HCT116 (cell line): ENCODE data around the gene CALCOCO2. TPM values are rescaled to one million over a fixed set of nuclear protein-coding genes. Genes with fewer than 3 reads are reported as not detected.

Experiments
- ATAC-seq: fragments of 200-7000 bp; cut with Tn5 transposase; 2 replicates; pipeline ENCODE4 v1.9.1; 2020; ENCODE audit warnings: mild to moderate bottlenecking, moderate library complexity
- BruUV-seq: library from RNA; stranded (reverse); fragments of 400-500 nt; replicated peaks from 2 replicates; lab custom pipeline; 2021; lab: Mats Ljungman, UMichigan
- CTCF ChIA-PET: fragments of 300-600 bp; sonication (Branson Sonifier 250); formaldehyde crosslinking; loops from one replicate; lab custom pipeline; 2021; ENCODE audit warnings: antibody characterized with exemption; lab: Charles Lee
- POLR2A ChIA-PET: fragments of 300-600, 350-600 bp; sonication (Branson Sonifier 250); formaldehyde crosslinking; loops from one replicate; lab custom pipeline; 2021; ENCODE audit warnings: antibody characterized with exemption; lab: Charles Lee
- RAD21 ChIA-PET, 2 experiments: fragments of 300-600 bp; sonication (Branson Sonifier 250); formaldehyde crosslinking; loops; one replicate each; lab custom pipeline; 2023; ENCODE audit warnings: low total read pairs in 2 of 2; ENCODE audit not compliant: uncharacterized antibody in 2 of 2, unreplicated experiment in 2 of 2, low non-redundant PET in 1 of 2; lab: Charles Lee
- DNase-seq: peaks from one replicate; pipeline ENCODE4 v3.0.0-alpha.2; 2010; ENCODE audit warnings: low read depth, low spot score
- H2AFZ ChIP-seq: fragments of 200-600 bp; shearing (Covaris generic), sonication (generic); 2 replicates; pipeline ENCODE4 v1.6.1; 2017; ENCODE audit warnings: low read depth, mixed run types, mixed read lengths, antibody characterized with exemption, low read length; ENCODE audit not compliant: poor library complexity, severe bottlenecking
- H3K27ac ChIP-seq: 2 replicates; pipeline ENCODE4 v1.5.1; 2012; ENCODE audit warnings: low read depth, low read length
- H3K27me3 ChIP-seq: fragments of 200-600 bp; sonication (generic); 2 replicates; pipeline ENCODE4 v1.6.1; 2016; ENCODE audit warnings: mixed run types, low read length, mixed read lengths; ENCODE audit not compliant: insufficient read depth
- H3K36me3 ChIP-seq, 2 experiments: fragments of 200-500 bp in 1 of 2; fragments of 200-600 bp in 1 of 2; sonication (Bioruptor generic) in 1 of 2; sonication (generic) in 1 of 2; 2 replicates each; pipeline versions ENCODE4 v1.5.1 to v1.6.1; 2014 to 2016; ENCODE audit warnings: low read length in 2 of 2, inconsistent platforms in 1 of 2, mixed read lengths in 1 of 2, mixed run types in 1 of 2; ENCODE audit not compliant: insufficient read depth in 2 of 2, control insufficient read depth in 1 of 2
- H3K4me1 ChIP-seq, 2 experiments: fragments of 200-600 bp in 1 of 2; sonication (generic) in 1 of 2; 2 replicates each; pipeline versions ENCODE4 v1.5.1 to v1.6.1; 2012 to 2017; ENCODE audit warnings: low read length in 2 of 2, inconsistent platforms in 1 of 2, mild to moderate bottlenecking in 1 of 2, mixed read lengths in 1 of 2, mixed run types in 1 of 2, moderate library complexity in 1 of 2; ENCODE audit not compliant: insufficient read depth in 2 of 2, control insufficient read depth in 1 of 2
- H3K4me2 ChIP-seq: fragments of 200-600 bp; sonication (generic); 2 replicates; pipeline ENCODE4 v1.6.1; 2017; ENCODE audit warnings: mixed run types, low read length, mixed read lengths
- H3K4me3 ChIP-seq, 2 experiments: fragments of 200-600 bp in 1 of 2; sonication (generic) in 1 of 2; replicated peaks in 1 of 2; 2 replicates each; pipeline ENCODE4 v1.5.1; 2011 to 2016; ENCODE audit warnings: low read length in 2 of 2, control low read depth in 1 of 2, low read depth in 1 of 2, mild to moderate bottlenecking in 1 of 2, mixed read lengths in 1 of 2, mixed run types in 1 of 2
- H3K79me2 ChIP-seq: fragments of 200-600 bp; sonication (generic); 2 replicates; pipeline ENCODE4 v1.6.1; 2017; ENCODE audit warnings: mild to moderate bottlenecking, mixed run types, low read length, moderate library complexity, mixed read lengths; ENCODE audit not compliant: insufficient read depth
- H3K9ac ChIP-seq: fragments of 200-600 bp; sonication (generic); 2 replicates; pipeline ENCODE4 v1.6.1; 2016; ENCODE audit warnings: low read length, mixed read lengths
- H3K9me2 ChIP-seq: fragments of 200-600 bp; sonication (generic), shearing (Covaris generic); 2 replicates; pipeline ENCODE4 v1.6.1; 2017; ENCODE audit warnings: mixed run types, mild to moderate bottlenecking, moderate library complexity; ENCODE audit not compliant: insufficient read depth
- H3K9me3 ChIP-seq, 2 experiments: fragments of 200-500 bp in 1 of 2; fragments of 200-600 bp in 1 of 2; sonication (Bioruptor generic) in 1 of 2; sonication (generic) in 1 of 2; 2 replicates each; pipeline ENCODE4 v1.6.1; 2014 to 2017; ENCODE audit warnings: low read length in 2 of 2, mixed read lengths in 2 of 2, inconsistent platforms in 1 of 2, low read depth in 1 of 2, mild to moderate bottlenecking in 1 of 2, mixed run types in 1 of 2, moderate library complexity in 1 of 2; ENCODE audit not compliant: control insufficient read depth in 1 of 2, insufficient read depth in 1 of 2
- H4K20me1 ChIP-seq: fragments of 200-600 bp; sonication (generic), shearing (Covaris generic); 2 replicates; pipeline ENCODE4 v1.6.1; 2017; ENCODE audit warnings: mixed run types, mild to moderate bottlenecking, moderate library complexity; ENCODE audit not compliant: insufficient read depth
- ATF3 ChIP-seq: IDR thresholded peaks from 2 replicates; pipeline ENCODE4 v1.6.1; 2012
- CBX3 ChIP-seq: IDR thresholded peaks from 2 replicates; pipeline ENCODE4 v1.6.1; 2012; ENCODE audit warnings: low read depth
- CTCF ChIP-seq, 3 experiments: fragments of 200-600 bp in 1 of 3; sonication (generic) in 1 of 3; IDR thresholded peaks in 2 of 3; conservative IDR thresholded peaks in 1 of 3; 2 replicates each; pipeline ENCODE4 v1.5.1; 2012 to 2017; ENCODE audit warnings: low read depth in 2 of 3, low read length in 2 of 3, antibody characterized with exemption in 1 of 3, borderline replicate concordance in 1 of 3, control low read depth in 1 of 3, mild to moderate bottlenecking in 1 of 3, mixed read lengths in 1 of 3, mixed run types in 1 of 3, moderate library complexity in 1 of 3; ENCODE audit not compliant: insufficient read depth in 1 of 3
- EGR1 ChIP-seq: IDR thresholded peaks from 2 replicates; pipeline ENCODE4 v1.6.1; 2012; ENCODE audit warnings: low read depth
- EZH2phosphoT487 ChIP-seq: fragments of 200-600 bp; IDR thresholded peaks from 2 replicates; pipeline ENCODE4 v1.6.1; 2018; ENCODE audit warnings: antibody characterized with exemption, borderline replicate concordance
- JUND ChIP-seq: IDR thresholded peaks from 2 replicates; pipeline ENCODE4 v1.6.1; 2012
- POLR2A ChIP-seq: IDR thresholded peaks from 2 replicates; pipeline ENCODE4 v1.7.0; 2011; ENCODE audit warnings: borderline replicate concordance; ENCODE audit not compliant: insufficient read depth, insufficient read length; ENCODE audit errors: extremely low read depth
- POLR2AphosphoS5 ChIP-seq: IDR thresholded peaks from 2 replicates; pipeline ENCODE4 v1.6.1; 2011; ENCODE audit warnings: mild to moderate bottlenecking, low read depth, low read length, moderate library complexity
- RAD21 ChIP-seq: IDR thresholded peaks from 2 replicates; pipeline ENCODE4 v1.6.1; 2012; ENCODE audit warnings: low read depth, mild to moderate bottlenecking
- REST ChIP-seq: IDR thresholded peaks from 2 replicates; pipeline ENCODE4 v1.6.1; 2012; ENCODE audit warnings: low read depth
- SIN3A ChIP-seq: IDR thresholded peaks from 2 replicates; pipeline ENCODE4 v1.6.1; 2012; ENCODE audit warnings: low read depth
- SP1 ChIP-seq: IDR thresholded peaks from 2 replicates; pipeline ENCODE4 v1.6.1; 2012; ENCODE audit warnings: low read depth
- TCF7L2 ChIP-seq: IDR thresholded peaks from 2 replicates; pipeline ENCODE4 v1.7.0; 2011; ENCODE audit warnings: borderline replicate concordance, inconsistent platforms; ENCODE audit not compliant: insufficient read depth, insufficient read length; ENCODE audit errors: extremely low read depth
- YY1 ChIP-seq: IDR thresholded peaks from 2 replicates; pipeline ENCODE4 v1.6.1; 2011; ENCODE audit warnings: low read length, low read depth, moderate library complexity, mild to moderate bottlenecking; ENCODE audit not compliant: insufficient replicate concordance; ENCODE audit errors: extremely low read depth
- ZNF274 ChIP-seq: fragments of 200-500 bp; sonication (Bioruptor generic); IDR thresholded peaks from 2 replicates; pipeline ENCODE4 v1.6.1; 2014; ENCODE audit warnings: mild to moderate bottlenecking, low read depth, low read length, inconsistent platforms
- intact Hi-C: fragments of 100-400 bp; cut with micrococcal nuclease; formaldehyde crosslinking; loops from 2 replicates; pipeline ENCODE4 v1.10.0; 2022
- total RNA-seq: library from RNA; stranded (reverse); gene quantifications from one replicate; pipeline ENCODE4 v1.2.1, GENCODE V29; 2021; ENCODE audit not compliant: unreplicated experiment

Gene CALCOCO2
- total RNA-seq, 1 experiment from 2014 or later: 151 TPM

- Histone ChIP-seq H3K9ac (peak overlapping the region; percentile 93), H3K4me3 (peak overlapping the region; percentile 70 to 84), H3K79me2 (peaks cover 54% of the 10 kb centered on the region), H3K4me2 (peak overlapping the region; percentile 75), H3K36me3 (peaks cover 33 to 42% of the 10 kb centered on the region in 2 experiments), H3K9me2 (no peaks in the 10 kb centered on the region), H3K27ac (peak overlapping the region; percentile 92), H3K4me1 (peaks cover 18 to 26% of the 10 kb centered on the region in 2 experiments), H2AFZ (no peak overlapping the region), H3K9me3 (no peaks in the 10 kb centered on the region), H3K27me3 (no peaks in the 10 kb centered on the region), H4K20me1 (peaks cover 31% of the 10 kb centered on the region)
- no TSS peak for BruUV-seq
- RAD21 ChIA-PET: interaction anchor here in 1 of 2 experiments (0.7 kb wide), 1 partner anchor 193 kb away, joined by 4 read pairs; no protein-coding TSS in a partner anchor
- peak; percentile 83 for DNase-seq
- CTCF ChIA-PET: interaction anchor here (0.7 to 2.5 kb wide), 4 partner anchors 17 to 127 kb away, joined by 3 to 14 read pairs (median 6); partner anchors contain the start of gene ATP5MC1
- no peak for TF ChIP-seq EZH2phosphoT487
- no peak for TF ChIP-seq SP1
- no peak for TF ChIP-seq JUND
- TF ChIP-seq POLR2A: no peak
- TF ChIP-seq CTCF (IDR thresholded peaks at IDR 0.05 in 2 of 3, conservative IDR thresholded peaks at IDR 0.05 in 1 of 3; ENCODE audit: borderline replicate concordance in 1 of 3, insufficient read depth in 1 of 3, low read depth in 2 of 3, low read length in 2 of 3): no peak
- TF ChIP-seq YY1: peak; percentile 49
- TF ChIP-seq EGR1: peak; percentile 49; the same call in 1 of the 2 replicates
- TF ChIP-seq CBX3: no peak
- no peak for TF ChIP-seq REST
- TF ChIP-seq TCF7L2: no peak
- no peak for TF ChIP-seq ATF3
- no peak for TF ChIP-seq SIN3A
- no peak for TF ChIP-seq ZNF274
- no peak for TF ChIP-seq RAD21
- TF ChIP-seq POLR2AphosphoS5: peak; percentile 35
- intact Hi-C loops: loop anchor here (2.0 to 5.0 kb wide), 2 partner anchors 78 to 283 kb away; partner anchors contain the start of gene CALCOCO2
- POLR2A ChIA-PET: interaction anchor here (0.7 to 2.8 kb wide), 5 partner anchors 10 to 352 kb away, joined by 3 to 34 read pairs (median 3); partner anchors contain the start of gene ATP5MC1
- peak; percentile 72 for ATAC-seq
These were observed 78.1 kb downstream of the CALCOCO2 start for GRCh38 chr17:48908853-48909394.
